SH-SY5Y (cell line): ENCODE data around the gene FOXN1.

Experiments
- GATA2 ChIP-seq: IDR thresholded peaks from 2 replicates; pipeline ENCODE4 v1.6.1; 2011; ENCODE audit warnings: mild to moderate bottlenecking, low read depth, low read length
- GATA3 ChIP-seq: IDR thresholded peaks from 2 replicates; pipeline ENCODE4 v1.6.1; 2011; ENCODE audit warnings: low read depth, mild to moderate bottlenecking, low read length, moderate library complexity

DNA sequence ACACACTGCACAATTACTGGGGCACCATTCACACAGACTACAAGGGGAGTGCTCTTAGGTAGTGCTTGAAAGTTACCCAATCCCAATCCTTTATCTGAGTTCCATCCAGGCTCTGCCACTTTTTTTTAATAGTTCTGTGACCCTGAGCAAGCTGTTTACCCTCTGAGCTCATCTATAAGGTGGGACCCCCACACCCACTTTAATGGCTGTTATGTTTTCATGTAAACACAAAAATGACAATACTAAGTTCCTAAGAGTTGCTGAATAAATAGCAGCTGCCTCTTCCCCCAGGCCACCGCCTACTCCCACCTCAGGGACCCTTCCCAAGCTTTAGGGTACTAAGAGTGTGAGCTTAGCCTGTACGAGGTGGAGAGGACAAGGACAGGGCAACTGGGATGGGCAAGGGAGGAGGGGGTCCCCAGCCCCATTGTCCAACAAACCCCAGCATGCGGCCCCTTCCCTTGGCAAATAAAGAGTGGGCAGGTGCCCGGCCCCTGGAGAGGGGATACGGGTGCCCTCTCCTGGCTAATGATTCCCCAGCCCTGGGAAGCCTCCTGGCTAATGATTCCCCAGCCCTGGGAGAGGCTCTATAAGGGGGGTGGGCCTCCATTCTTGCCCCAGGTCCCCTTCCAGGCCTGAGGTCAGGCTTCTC, 18.1 kb upstream of the FOXN1 start:
- TF ChIP-seq GATA2 (no peak), GATA3 (no peak)
